NB4 (cell line): ENCODE results near the gene OSBPL10.

ENCODE experiments used
- DNase-seq: peaks from one replicate; pipeline ENCODE4 v3.0.0; 2010; ENCODE audit warnings: low read depth
- H3K4me3 ChIP-seq: one replicate; pipeline ENCODE4 v1.5.1; 2011; ENCODE audit warnings: mild to moderate bottlenecking, low read depth, low read length, moderate library complexity
- MAX ChIP-seq: IDR thresholded peaks from 2 replicates; pipeline ENCODE4 v1.6.1; 2011; ENCODE audit warnings: low read depth, low read length
- MYC ChIP-seq: IDR thresholded peaks from 2 replicates; pipeline ENCODE4 v1.6.1; 2011; ENCODE audit warnings: low read depth, low read length
- POLR2A ChIP-seq: IDR thresholded peaks from 2 replicates; pipeline ENCODE4 v1.6.1; 2011; ENCODE audit warnings: mild to moderate bottlenecking; ENCODE audit not compliant: insufficient read length; ENCODE audit errors: extremely low read depth
- TF ChIP-seq, protein P1 (sequence below): IDR thresholded peaks from one replicate; pipeline ENCODE4 v1.5.1; 2012; ENCODE audit warnings: low read depth, low read length

The OSBPL10 gene

DNA sequence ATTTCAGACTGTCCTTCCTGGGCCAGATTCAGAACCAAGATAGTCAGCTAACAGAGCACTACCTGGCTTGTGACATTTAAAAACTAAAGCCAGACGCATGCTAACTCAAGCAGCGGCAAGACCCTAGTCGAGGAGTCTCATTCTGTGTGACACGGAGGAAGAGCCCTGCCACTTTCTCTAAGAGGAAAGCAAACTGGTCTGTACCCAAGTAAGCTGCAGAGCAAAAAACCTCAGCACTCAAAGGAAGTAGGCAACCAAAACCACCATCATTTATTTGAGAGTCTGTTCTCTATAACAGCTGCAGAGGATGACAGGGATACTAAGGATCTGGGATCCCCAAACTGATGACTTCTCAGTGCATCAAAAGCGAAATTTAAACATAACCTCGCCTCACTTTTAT lies 152.1 kb downstream of the OSBPL10 start:
- no peak for DNase-seq
- no peak overlapping the region for H3K4me3 ChIP-seq
- TF ChIP-seq MYC (no peak), MAX (no peak), POLR2A (no peak)
- TF ChIP-seq, protein P1, sequence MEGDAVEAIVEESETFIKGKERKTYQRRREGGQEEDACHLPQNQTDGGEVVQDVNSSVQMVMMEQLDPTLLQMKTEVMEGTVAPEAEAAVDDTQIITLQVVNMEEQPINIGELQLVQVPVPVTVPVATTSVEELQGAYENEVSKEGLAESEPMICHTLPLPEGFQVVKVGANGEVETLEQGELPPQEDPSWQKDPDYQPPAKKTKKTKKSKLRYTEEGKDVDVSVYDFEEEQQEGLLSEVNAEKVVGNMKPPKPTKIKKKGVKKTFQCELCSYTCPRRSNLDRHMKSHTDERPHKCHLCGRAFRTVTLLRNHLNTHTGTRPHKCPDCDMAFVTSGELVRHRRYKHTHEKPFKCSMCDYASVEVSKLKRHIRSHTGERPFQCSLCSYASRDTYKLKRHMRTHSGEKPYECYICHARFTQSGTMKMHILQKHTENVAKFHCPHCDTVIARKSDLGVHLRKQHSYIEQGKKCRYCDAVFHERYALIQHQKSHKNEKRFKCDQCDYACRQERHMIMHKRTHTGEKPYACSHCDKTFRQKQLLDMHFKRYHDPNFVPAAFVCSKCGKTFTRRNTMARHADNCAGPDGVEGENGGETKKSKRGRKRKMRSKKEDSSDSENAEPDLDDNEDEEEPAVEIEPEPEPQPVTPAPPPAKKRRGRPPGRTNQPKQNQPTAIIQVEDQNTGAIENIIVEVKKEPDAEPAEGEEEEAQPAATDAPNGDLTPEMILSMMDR = no peak

DNA sequence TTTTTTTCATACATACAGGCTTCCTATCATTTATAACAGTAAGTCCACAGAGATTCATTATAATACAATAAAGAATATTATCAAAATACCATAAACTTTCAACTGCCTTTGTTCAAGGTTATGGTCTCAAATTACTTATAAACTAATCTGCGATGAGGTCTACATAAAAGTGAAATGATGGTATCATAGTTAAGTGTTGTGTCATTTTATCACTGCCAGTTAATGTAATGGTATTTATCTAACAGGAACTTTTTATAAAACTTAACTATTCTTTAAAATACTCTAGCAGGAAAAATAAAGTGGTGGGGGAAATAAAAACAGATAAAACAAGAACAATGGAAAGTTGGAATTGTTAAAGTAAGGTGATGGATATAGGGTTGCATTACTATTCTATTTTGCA lies 153.1 kb downstream of the OSBPL10 start:
- TF ChIP-seq MYC (no peak), MAX (no peak), POLR2A (no peak)
- TF ChIP-seq, protein P1 = no peak
- DNase-seq = no peak
- H3K4me3 ChIP-seq = no peak overlapping the region

- H3K4me3 ChIP-seq = no peak overlapping the region
- no peak for DNase-seq
- TF ChIP-seq MYC (no peak), MAX (no peak), POLR2A (no peak)
- TF ChIP-seq, protein P1 = no peak
These were observed 157.9 kb downstream of the OSBPL10 start for GRCh38 chr3:31823184-31823583.

DNA sequence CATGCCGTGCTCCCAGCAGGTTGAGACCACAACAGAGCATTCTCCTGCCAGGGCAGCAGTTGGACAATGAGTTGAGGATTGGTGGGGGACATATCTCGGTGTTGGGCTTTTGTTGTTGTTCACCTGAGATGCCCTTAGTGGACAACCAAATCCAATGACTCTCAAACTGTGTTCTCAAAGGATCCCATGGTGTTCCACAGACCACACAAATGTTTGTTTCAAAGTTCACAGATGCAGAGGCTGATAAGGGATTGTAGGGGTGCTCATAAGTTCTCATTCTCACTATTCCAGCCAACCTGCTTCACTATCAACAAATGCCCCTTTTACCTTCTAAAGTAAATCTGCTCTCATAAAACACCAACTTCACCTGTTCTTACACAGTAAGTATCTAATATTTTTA lies 159.9 kb downstream of the OSBPL10 start:
- no peak overlapping the region for H3K4me3 ChIP-seq
- DNase-seq = no peak
- TF ChIP-seq, protein P1 = no peak
- TF ChIP-seq MAX (no peak), MYC (no peak), POLR2A (no peak)

GRCh38 chr3:31819441-31819840 lies 161.6 kb downstream of the OSBPL10 start:
- TF ChIP-seq MAX (no peak), POLR2A (no peak), MYC (no peak)
- TF ChIP-seq, protein P1 = no peak
- no peak overlapping the region for H3K4me3 ChIP-seq

More at GRCh38 chr3:31819441-31819840, 161.6 kb downstream of the OSBPL10 start:
- DNase-seq = no peak
